ENCODE results near the gene RPS3A. TPM values are rescaled to one million over a fixed set of nuclear protein-coding genes. Genes with fewer than 3 reads are reported as not detected.
A peak's percentile ranks its signal among the peaks of the same experiment; 100 is the strongest.

Gene RPS3A
- total and polyA plus RNA-seq, 2 experiments from 2014 or later: 943 to 1,990 TPM

GRCh38 chr4:151104621-151105020 is 5.2 kb downstream of the RPS3A start:
- H3K4me1 ChIP-seq (ENCODE audit: insufficient read depth): peaks cover 18% of the 10 kb centered on the region
- 92 to 96% methylated on average over 1 of the region's 1 CpG for WGBS, 2 experiments (ENCODE audit: low coverage in 1 of 2, low lambda C conversion rate in 2 of 2, missing lambda C conversion rate in 2 of 2)
- in situ Hi-C loops (cut with MboI): loop anchor here (25.0 kb wide), 1 partner anchor 1258 kb away; no protein-coding TSS in a partner anchor
- H3K4me2 ChIP-seq (ENCODE audit: unreplicated experiment): no peak overlapping the region
- H3K9me3 ChIP-seq (ENCODE audit: low read depth): no peaks in the 10 kb centered on the region
- DNase-seq: no peak
- no peak for TF ChIP-seq EZH2phosphoT487 (IDR thresholded peaks at IDR 0.05; ENCODE audit: insufficient read depth, low read depth)
- no peak for TF ChIP-seq EZH2 (IDR thresholded peaks at IDR 0.05; ENCODE audit: insufficient read depth, poor library complexity, severe bottlenecking)
- H3K36me3 ChIP-seq (ENCODE audit: low read depth): peaks cover 61% of the 10 kb centered on the region
- peaks cover 14% of the 10 kb centered on the region; the same call in 1 of the 2 replicates for H4K20me1 ChIP-seq (ENCODE audit: insufficient read depth)
- H3K27ac ChIP-seq: no peak overlapping the region
- H3K27me3 ChIP-seq (replicated peaks; ENCODE audit: insufficient read depth): no peaks in the 10 kb centered on the region
- H3K9me2 ChIP-seq (ENCODE audit: insufficient read depth): no peaks in the 10 kb centered on the region
- peaks cover 42% of the 10 kb centered on the region for H3K79me2 ChIP-seq (ENCODE audit: insufficient read depth)
- H2AFZ ChIP-seq: no peak overlapping the region
- H3K9ac ChIP-seq: no peak overlapping the region
- H3F3A ChIP-seq (ENCODE audit: insufficient read depth): peaks cover 68% of the 10 kb centered on the region
- no peak overlapping the region for H3K4me3 ChIP-seq

GRCh38 chr4:151105454-151106032 is 6.1 kb downstream of the RPS3A start:
- H3K27ac ChIP-seq: 0 out of 2 replicates have a peak overlapping the region, but pooled peaks have one; percentile 7
- peaks cover 12% of the 10 kb centered on the region; the same call in 1 of the 2 replicates for H4K20me1 ChIP-seq (ENCODE audit: insufficient read depth)
- in situ Hi-C loops (cut with MboI): loop anchor here (25.0 kb wide), 1 partner anchor 1257 kb away; no protein-coding TSS in a partner anchor
- no peak overlapping the region for H2AFZ ChIP-seq
- H3K79me2 ChIP-seq (ENCODE audit: insufficient read depth): peaks cover 33% of the 10 kb centered on the region
- peaks cover 61% of the 10 kb centered on the region for H3K36me3 ChIP-seq (ENCODE audit: low read depth)
- WGBS, 2 experiments (ENCODE audit: low coverage in 1 of 2, low lambda C conversion rate in 2 of 2, missing lambda C conversion rate in 2 of 2): 97 to 99% methylated on average over 5 of the region's 5 CpGs
- H3K4me2 ChIP-seq (ENCODE audit: unreplicated experiment): no peak overlapping the region
- H3K27me3 ChIP-seq (replicated peaks; ENCODE audit: insufficient read depth): no peaks in the 10 kb centered on the region
- H3K4me1 ChIP-seq (ENCODE audit: insufficient read depth): peaks cover 18% of the 10 kb centered on the region
- TF ChIP-seq EZH2 (IDR thresholded peaks at IDR 0.05; ENCODE audit: insufficient read depth, poor library complexity, severe bottlenecking): no peak
- TF ChIP-seq EZH2phosphoT487 (IDR thresholded peaks at IDR 0.05; ENCODE audit: insufficient read depth, low read depth): no peak
- H3F3A ChIP-seq (ENCODE audit: insufficient read depth): peaks cover 68% of the 10 kb centered on the region
- DNase-seq: no peak
- no peak overlapping the region for H3K4me3 ChIP-seq
- no peaks in the 10 kb centered on the region for H3K9me2 ChIP-seq (ENCODE audit: insufficient read depth)
- no peaks in the 10 kb centered on the region for H3K9me3 ChIP-seq (ENCODE audit: low read depth)
- H3K9ac ChIP-seq: no peak overlapping the region

GRCh38 chr4:151107063-151107462 is 7.6 kb downstream of the RPS3A start:
- no peak for DNase-seq

GRCh38 chr4:151110236-151110635 is 10.8 kb downstream of the RPS3A start:
- Histone ChIP-seq H3K79me2 (ENCODE audit: insufficient read depth) (no peaks in the 10 kb centered on the region), H3K27me3 (replicated peaks; ENCODE audit: insufficient read depth) (no peaks in the 10 kb centered on the region)
- in situ Hi-C loops (cut with MboI): loop anchor here (10.0 to 25.0 kb wide), 2 partner anchors 495 to 1252 kb away; no protein-coding TSS in a partner anchor

More at GRCh38 chr4:151107063-151107462, 7.6 kb downstream of the RPS3A start:
- H3K27me3 ChIP-seq (replicated peaks; ENCODE audit: insufficient read depth): no peaks in the 10 kb centered on the region
- H3K36me3 ChIP-seq (ENCODE audit: low read depth): peaks cover 48% of the 10 kb centered on the region
- H3F3A ChIP-seq (ENCODE audit: insufficient read depth): peaks cover 59% of the 10 kb centered on the region
- TF ChIP-seq EZH2 (IDR thresholded peaks at IDR 0.05; ENCODE audit: insufficient read depth, poor library complexity, severe bottlenecking) (no peak), EZH2phosphoT487 (IDR thresholded peaks at IDR 0.05; ENCODE audit: insufficient read depth, low read depth) (no peak)
- no peak overlapping the region for H2AFZ ChIP-seq
- in situ Hi-C loops (cut with MboI): loop anchor here (25.0 kb wide), 1 partner anchor 1255 kb away; no protein-coding TSS in a partner anchor
- no peak overlapping the region for H3K4me3 ChIP-seq
- H3K27ac ChIP-seq: no peak overlapping the region
- no peaks in the 10 kb centered on the region for H3K9me2 ChIP-seq (ENCODE audit: insufficient read depth)
- no peaks in the 10 kb centered on the region for H3K9me3 ChIP-seq (ENCODE audit: low read depth)
- WGBS, 2 experiments (ENCODE audit: low coverage in 1 of 2, low lambda C conversion rate in 2 of 2, missing lambda C conversion rate in 2 of 2): 74 to 86% methylated on average over 3 of the region's 3 CpGs
- 0 out of 2 replicates have a peak, but pooled peaks cover under 1% of the 10 kb centered on the region for H4K20me1 ChIP-seq (ENCODE audit: insufficient read depth)
- no peak overlapping the region for H3K9ac ChIP-seq
- H3K4me2 ChIP-seq (ENCODE audit: unreplicated experiment): no peak overlapping the region
- peaks cover 7% of the 10 kb centered on the region for H3K4me1 ChIP-seq (ENCODE audit: insufficient read depth)
- peaks cover 18% of the 10 kb centered on the region for H3K79me2 ChIP-seq (ENCODE audit: insufficient read depth)

More at GRCh38 chr4:151110236-151110635, 10.8 kb downstream of the RPS3A start:
- no peak overlapping the region for H3K4me2 ChIP-seq (ENCODE audit: unreplicated experiment)
- peaks cover 19% of the 10 kb centered on the region for H3K36me3 ChIP-seq (ENCODE audit: low read depth)
- peaks cover 40% of the 10 kb centered on the region for H3F3A ChIP-seq (ENCODE audit: insufficient read depth)
- H3K9me3 ChIP-seq (ENCODE audit: low read depth): no peaks in the 10 kb centered on the region
- H2AFZ ChIP-seq: no peak overlapping the region
- no peaks in the 10 kb centered on the region for H4K20me1 ChIP-seq (ENCODE audit: insufficient read depth)
- WGBS, 2 experiments (ENCODE audit: low coverage in 1 of 2, low lambda C conversion rate in 2 of 2, missing lambda C conversion rate in 2 of 2): 100% methylated on average over 3 of the region's 3 CpGs
- no peak for DNase-seq
- H3K9me2 ChIP-seq (ENCODE audit: insufficient read depth): no peaks in the 10 kb centered on the region
- H3K4me1 ChIP-seq (ENCODE audit: insufficient read depth): no peaks in the 10 kb centered on the region
- no peak overlapping the region for H3K27ac ChIP-seq
- no peak overlapping the region for H3K9ac ChIP-seq
- H3K4me3 ChIP-seq: no peak overlapping the region
- no peak for TF ChIP-seq EZH2 (IDR thresholded peaks at IDR 0.05; ENCODE audit: insufficient read depth, poor library complexity, severe bottlenecking)
- no peak for TF ChIP-seq EZH2phosphoT487 (IDR thresholded peaks at IDR 0.05; ENCODE audit: insufficient read depth, low read depth)
